H1 (cell line): Measurements from ENCODE around the gene RAI14. TPM values are rescaled to one million over a fixed set of nuclear protein-coding genes. Genes with fewer than 3 reads are reported as not detected.

Experiments
- BCL11A ChIP-seq, 2 experiments: IDR thresholded peaks; one replicate each; pipeline ENCODE4 v1.6.1; 2011; ENCODE audit warnings: low read depth in 2 of 2, low read length in 2 of 2, mild to moderate bottlenecking in 2 of 2
- CBX5 ChIP-seq: fragments of 300-800, 300-1000 bp; sonication (generic); IDR thresholded peaks from 2 replicates; pipeline ENCODE4 v1.7.1; 2016; ENCODE audit warnings: antibody characterized with exemption, low read length, low read depth
- CBX8 ChIP-seq: fragments of 300-800, 300-1000 bp; sonication (generic); IDR thresholded peaks from 2 replicates; pipeline ENCODE4 v1.7.1; 2016; ENCODE audit warnings: low read depth, low read length, borderline replicate concordance
- CEBPB ChIP-seq: IDR thresholded peaks from 2 replicates; pipeline ENCODE4 v1.6.1; 2012; ENCODE audit warnings: low read depth, low read length
- CTBP2 ChIP-seq: IDR thresholded peaks from 2 replicates; pipeline ENCODE4 v1.7.0; 2011; ENCODE audit warnings: borderline replicate concordance, mild to moderate bottlenecking, moderate library complexity, mixed read lengths, low read length; ENCODE audit not compliant: insufficient read depth, insufficient read length
- HDAC2 ChIP-seq, 2 experiments: fragments of 300-600 bp in 1 of 2; sonication (generic) in 1 of 2; IDR thresholded peaks; 2 replicates each; pipeline ENCODE4 v1.6.1; 2011 to 2012; ENCODE audit warnings: low read depth in 2 of 2, low read length in 2 of 2, mild to moderate bottlenecking in 2 of 2, moderate library complexity in 2 of 2, borderline replicate concordance in 1 of 2, inconsistent platforms in 1 of 2
- KDM1A ChIP-seq: fragments of 200-600, 300-600 bp; sonication (generic); IDR thresholded peaks from 2 replicates; pipeline ENCODE4 v1.7.1; 2016; ENCODE audit warnings: mild to moderate bottlenecking, low read length, borderline replicate concordance
- KDM5A ChIP-seq: fragments of 200-600 bp; IDR thresholded peaks from 2 replicates; pipeline ENCODE4 v1.7.1; 2012; ENCODE audit warnings: mild to moderate bottlenecking, low read length, inconsistent platforms, mixed read lengths
- POLR2A ChIP-seq, 2 experiments: IDR thresholded peaks; 1 replicate in 1 of 2; 2 replicates in 1 of 2; pipeline ENCODE4 v1.6.1; 2011; ENCODE audit warnings: low read depth in 2 of 2, low read length in 2 of 2, mild to moderate bottlenecking in 2 of 2; ENCODE audit errors: control extremely low read depth in 1 of 2
- POLR2AphosphoS5 ChIP-seq: IDR thresholded peaks from 2 replicates; pipeline ENCODE4 v1.6.1; 2011; ENCODE audit warnings: low read depth, low read length
- POU5F1 ChIP-seq: IDR thresholded peaks from 2 replicates; pipeline ENCODE4 v1.6.1; 2011; ENCODE audit warnings: low read depth, mild to moderate bottlenecking, low read length, moderate library complexity
- RFX5 ChIP-seq: IDR thresholded peaks from 2 replicates; pipeline ENCODE4 v1.6.1; 2011; ENCODE audit warnings: low read depth, low read length, improper control_type of control experiment, borderline replicate concordance
- RNF2 ChIP-seq: fragments of 200-900, 300-1000 bp; sonication (generic); IDR thresholded peaks from 2 replicates; pipeline ENCODE4 v1.7.1; 2016; ENCODE audit warnings: borderline replicate concordance, low read depth, mild to moderate bottlenecking, antibody characterized with exemption, low read length; ENCODE audit not compliant: poor library complexity, severe bottlenecking; ENCODE audit errors: missing control alignments
- RXRA ChIP-seq: IDR thresholded peaks from 2 replicates; pipeline ENCODE4 v1.6.1; 2011; ENCODE audit warnings: low read depth, mild to moderate bottlenecking, low read length, moderate library complexity; ENCODE audit not compliant: insufficient read depth
- SAP30 ChIP-seq: fragments of 300-600 bp; sonication (generic); IDR thresholded peaks from 2 replicates; pipeline ENCODE4 v1.7.1; 2012; ENCODE audit warnings: low read length, moderate library complexity, mild to moderate bottlenecking, inconsistent platforms; ENCODE audit not compliant: insufficient read depth, insufficient replicate concordance
- TEAD4 ChIP-seq: IDR thresholded peaks from 2 replicates; pipeline ENCODE4 v1.6.1; 2012; ENCODE audit warnings: low read depth, low read length, inconsistent platforms, mixed read lengths
- YY1 ChIP-seq: IDR thresholded peaks from 2 replicates; pipeline ENCODE4 v1.6.1; 2011; ENCODE audit warnings: low read depth, mild to moderate bottlenecking, low read length
- polyA plus RNA-seq, 7 experiments: library from polyadenylated mRNA; depleted of rRNA in 3 of 7; stranded (reverse) in 5 of 7; unstranded in 2 of 7; fragments of >200 nt in 5 of 7; fragments of 200-250 nt in 2 of 7; gene quantifications; 1 replicate in 5 of 7; 2 replicates in 1 of 7; 4 replicates in 1 of 7; pipeline versions ENCODE4 v1.2.1 to v1.2.3, GENCODE V29; 2011 to 2013; ENCODE audit warnings: missing spikeins in 2 of 7, mixed read lengths in 2 of 7
- total RNA-seq: library from RNA; stranded (reverse); fragmentation: NEBNext Ultra II Directional; extraction: Animal tissue kit (Norgen Biotek cat#: 25700); gene quantifications from 2 replicates; pipeline ENCODE4 v1.2.1, GENCODE V29; 2021
- TF ChIP-seq, protein P1 (sequence below), 3 experiments: IDR thresholded peaks; 1 replicate in 2 of 3; 2 replicates in 1 of 3; pipeline versions ENCODE4 v1.5.1 to v1.6.1; 2011; ENCODE audit warnings: low read length in 3 of 3, mild to moderate bottlenecking in 3 of 3, inconsistent platforms in 2 of 3, low read depth in 1 of 3, moderate library complexity in 1 of 3; ENCODE audit not compliant: insufficient read depth in 1 of 3; ENCODE audit errors: control extremely low read depth in 1 of 3
- TF ChIP-seq, protein P2 (sequence below): IDR thresholded peaks from 2 replicates; pipeline ENCODE4 v1.6.1; 2012; ENCODE audit warnings: inconsistent platforms

The RAI14 gene
- total and polyA plus RNA-seq, 2 of the 8 experiments (the other 6 are each of a cell fraction or from before 2014, with no cell fraction given): 48.4 to 210 TPM

DNA sequence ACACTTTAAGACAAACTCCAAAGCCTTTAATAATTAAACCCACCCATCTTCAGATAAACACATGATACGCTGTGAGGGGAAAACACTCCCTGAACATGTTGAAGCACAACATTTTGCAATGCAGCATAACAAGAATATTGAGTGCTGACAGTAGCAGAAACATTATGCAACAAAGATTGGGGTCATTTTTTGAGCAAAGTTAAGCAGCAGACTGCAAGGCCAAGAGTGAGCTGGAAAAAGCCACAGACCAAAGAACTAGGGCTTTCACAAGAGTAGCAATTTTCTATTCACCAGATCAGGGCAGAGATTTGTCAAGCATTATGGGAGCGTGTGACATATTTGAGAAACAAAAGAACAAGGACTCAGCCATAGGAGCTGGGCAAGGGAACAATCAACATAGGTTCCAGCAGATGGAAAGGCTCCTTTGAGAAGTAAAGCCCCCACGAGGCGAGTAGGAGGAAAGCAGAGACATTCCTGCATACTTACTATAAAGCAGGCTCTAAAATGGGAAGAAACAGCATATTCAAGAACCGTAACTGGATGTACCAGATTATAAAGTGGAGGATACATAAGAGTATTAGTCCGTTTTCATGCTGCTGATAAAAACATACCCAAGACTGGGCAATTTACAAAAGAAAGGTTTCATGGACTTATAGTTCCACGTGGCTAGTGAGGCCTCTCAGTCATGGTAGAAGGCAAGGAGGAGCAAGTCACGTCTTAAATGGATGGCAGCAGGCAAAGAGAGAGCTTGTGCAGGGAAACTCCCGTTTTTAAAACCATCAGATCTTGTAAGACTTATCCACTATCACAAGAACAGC, 178.1 kb downstream of the RAI14 start (continued):
- no peak for TF ChIP-seq SAP30
- TF ChIP-seq, protein P1, sequence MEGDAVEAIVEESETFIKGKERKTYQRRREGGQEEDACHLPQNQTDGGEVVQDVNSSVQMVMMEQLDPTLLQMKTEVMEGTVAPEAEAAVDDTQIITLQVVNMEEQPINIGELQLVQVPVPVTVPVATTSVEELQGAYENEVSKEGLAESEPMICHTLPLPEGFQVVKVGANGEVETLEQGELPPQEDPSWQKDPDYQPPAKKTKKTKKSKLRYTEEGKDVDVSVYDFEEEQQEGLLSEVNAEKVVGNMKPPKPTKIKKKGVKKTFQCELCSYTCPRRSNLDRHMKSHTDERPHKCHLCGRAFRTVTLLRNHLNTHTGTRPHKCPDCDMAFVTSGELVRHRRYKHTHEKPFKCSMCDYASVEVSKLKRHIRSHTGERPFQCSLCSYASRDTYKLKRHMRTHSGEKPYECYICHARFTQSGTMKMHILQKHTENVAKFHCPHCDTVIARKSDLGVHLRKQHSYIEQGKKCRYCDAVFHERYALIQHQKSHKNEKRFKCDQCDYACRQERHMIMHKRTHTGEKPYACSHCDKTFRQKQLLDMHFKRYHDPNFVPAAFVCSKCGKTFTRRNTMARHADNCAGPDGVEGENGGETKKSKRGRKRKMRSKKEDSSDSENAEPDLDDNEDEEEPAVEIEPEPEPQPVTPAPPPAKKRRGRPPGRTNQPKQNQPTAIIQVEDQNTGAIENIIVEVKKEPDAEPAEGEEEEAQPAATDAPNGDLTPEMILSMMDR (IDR thresholded peaks at IDR 0.05; ENCODE audit: control extremely low read depth in 1 of 3, insufficient read depth in 1 of 3, low read depth in 1 of 3, low read length in 3 of 3): peak in 1 of 3 experiments; percentile 4; a peak in 2 of 4 replicates
- TF ChIP-seq POU5F1: no peak
- no peak for TF ChIP-seq YY1
- no peak for TF ChIP-seq BCL11A (IDR thresholded peaks at IDR 0.05; ENCODE audit: low read depth in 2 of 2, low read length in 2 of 2)
- TF ChIP-seq HDAC2 (IDR thresholded peaks at IDR 0.05; ENCODE audit: borderline replicate concordance in 1 of 2, low read depth in 2 of 2, low read length in 2 of 2): no peak
- TF ChIP-seq CTBP2: no peak
- TF ChIP-seq CEBPB: no peak
- no peak for TF ChIP-seq KDM1A
- no peak for TF ChIP-seq KDM5A
- TF ChIP-seq POLR2AphosphoS5: peak; percentile 16; the same call in 1 of the 2 replicates
- TF ChIP-seq CBX8: no peak
- TF ChIP-seq TEAD4: peak; percentile 80
- TF ChIP-seq RNF2: no peak
- TF ChIP-seq RXRA: no peak
- no peak for TF ChIP-seq RFX5
- TF ChIP-seq CBX5: no peak
- peak; percentile 13 to 37; a peak in 2 of 3 replicates for TF ChIP-seq POLR2A (IDR thresholded peaks at IDR 0.05; ENCODE audit: control extremely low read depth in 1 of 2, low read depth in 2 of 2, low read length in 2 of 2)
- TF ChIP-seq, protein P2, sequence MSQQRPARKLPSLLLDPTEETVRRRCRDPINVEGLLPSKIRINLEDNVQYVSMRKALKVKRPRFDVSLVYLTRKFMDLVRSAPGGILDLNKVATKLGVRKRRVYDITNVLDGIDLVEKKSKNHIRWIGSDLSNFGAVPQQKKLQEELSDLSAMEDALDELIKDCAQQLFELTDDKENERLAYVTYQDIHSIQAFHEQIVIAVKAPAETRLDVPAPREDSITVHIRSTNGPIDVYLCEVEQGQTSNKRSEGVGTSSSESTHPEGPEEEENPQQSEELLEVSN: no peak; the same call in 1 of the 2 replicates
